Measurements from ENCODE around the gene MAGI3.

The MAGI3 gene

DNA sequence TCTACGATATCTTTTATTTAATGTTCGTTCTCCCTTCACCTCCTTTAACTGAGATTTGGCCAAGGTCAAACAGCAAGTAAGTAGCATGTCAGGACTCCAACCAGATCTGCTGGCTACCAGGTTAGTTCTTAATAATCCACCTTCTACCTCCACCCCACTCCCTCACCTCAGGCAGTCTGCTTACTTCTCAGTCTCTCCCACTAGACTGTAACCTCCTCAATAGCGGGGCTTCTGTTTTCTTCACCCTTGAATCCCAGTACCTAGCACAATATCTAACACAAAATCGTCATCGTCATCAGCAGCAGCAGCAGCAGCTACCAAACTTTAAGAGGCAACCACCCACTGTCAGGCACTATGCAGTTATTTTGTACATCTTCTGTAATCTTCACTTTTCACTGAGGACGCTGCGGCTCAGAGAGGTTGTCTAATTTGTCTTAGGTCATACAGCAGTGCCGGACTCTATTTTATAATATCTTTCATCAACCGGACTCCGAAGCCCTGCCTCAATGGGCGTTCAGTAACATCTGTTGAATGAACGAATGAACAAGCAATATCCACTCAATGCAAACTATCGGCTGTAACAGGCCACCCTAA, 859 bp upstream of the MAGI3 start:
- no peak for DNase-seq (ENCODE audit: low read depth in 1 of 2, low spot score in 1 of 2)
- in situ Hi-C loops (cut with HindIII; ENCODE audit: low pct_unique_long_range_greater_than_20kb, low sequenced_read_pairs): no loop called here
- no peak for TF ChIP-seq JUND (IDR thresholded peaks at IDR 0.05; ENCODE audit: low read depth)

DNA sequence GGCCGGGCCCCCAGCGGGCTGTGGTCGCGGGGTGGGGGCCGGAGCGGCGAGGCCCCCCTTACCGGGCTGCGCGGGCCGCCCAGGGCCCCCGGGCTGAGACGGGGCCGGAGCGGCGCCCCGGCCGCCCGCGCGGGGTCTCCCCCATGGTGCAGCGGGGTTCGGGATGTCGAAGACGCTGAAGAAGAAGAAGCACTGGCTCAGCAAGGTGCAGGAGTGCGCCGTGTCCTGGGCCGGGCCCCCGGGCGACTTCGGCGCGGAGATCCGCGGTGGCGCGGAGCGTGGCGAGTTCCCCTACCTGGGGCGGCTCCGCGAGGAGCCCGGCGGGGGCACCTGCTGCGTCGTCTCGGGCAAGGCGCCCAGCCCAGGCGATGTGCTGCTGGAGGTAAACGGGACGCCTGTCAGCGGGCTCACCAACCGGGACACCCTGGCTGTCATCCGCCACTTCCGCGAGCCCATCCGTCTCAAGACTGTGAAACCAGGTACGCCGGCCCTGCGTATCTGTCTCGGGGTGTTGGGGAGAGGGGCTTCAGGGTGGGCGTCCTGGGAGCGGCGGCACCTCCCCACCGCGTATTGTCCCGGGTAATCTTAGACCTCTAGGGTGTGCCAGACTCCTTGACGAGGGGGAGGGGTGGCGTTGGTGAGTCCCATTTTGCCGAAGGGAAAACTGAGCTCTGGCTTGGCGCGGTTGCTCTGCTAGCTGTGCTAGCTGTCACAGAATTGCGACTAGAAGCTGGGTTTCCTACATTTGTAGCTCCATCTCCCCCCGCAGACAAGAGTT, 745 bp downstream of the MAGI3 start:
- peak in 1 of 2 experiments; percentile 55 for DNase-seq (ENCODE audit: low read depth in 1 of 2, low spot score in 1 of 2)
- TF ChIP-seq JUND (IDR thresholded peaks at IDR 0.05; ENCODE audit: low read depth): no peak
- in situ Hi-C loops (cut with HindIII; ENCODE audit: low pct_unique_long_range_greater_than_20kb, low sequenced_read_pairs): no loop called here

DNA sequence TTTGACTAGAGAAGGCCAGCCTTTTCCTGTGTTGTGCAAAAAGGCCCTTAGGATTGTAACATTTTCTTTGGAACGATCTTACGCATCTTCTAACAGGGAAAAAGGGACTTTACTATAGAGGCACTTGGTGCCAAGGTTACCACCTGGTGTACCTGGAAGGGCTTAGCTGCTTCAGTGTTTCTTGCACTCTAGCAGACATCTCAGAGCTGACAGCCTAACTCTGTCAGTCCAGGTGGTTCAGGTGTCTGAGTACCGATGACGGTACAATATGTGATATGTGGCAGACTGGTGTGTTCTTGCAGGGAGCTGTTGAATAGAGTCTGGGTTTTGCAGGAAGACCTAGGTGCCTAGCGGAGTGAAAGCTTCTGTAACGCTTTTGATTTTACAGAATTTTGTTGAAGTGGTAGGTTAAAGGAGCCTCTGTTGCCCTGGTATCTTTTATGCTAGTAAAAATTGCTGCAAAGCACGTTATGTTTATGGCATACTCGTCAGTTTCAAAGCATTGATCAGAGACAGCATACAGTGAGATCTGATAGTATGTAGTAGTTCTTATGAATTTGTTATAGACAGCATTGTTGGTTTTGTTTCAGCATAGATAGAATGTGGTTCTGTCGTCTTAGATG, 1.4 kb downstream of the MAGI3 start:
- peak in 1 of 2 experiments; percentile 56 for DNase-seq (ENCODE audit: low read depth in 1 of 2, low spot score in 1 of 2)
- TF ChIP-seq JUND (IDR thresholded peaks at IDR 0.05; ENCODE audit: low read depth): no peak
- in situ Hi-C loops (cut with HindIII; ENCODE audit: low pct_unique_long_range_greater_than_20kb, low sequenced_read_pairs): no loop called here

DNA sequence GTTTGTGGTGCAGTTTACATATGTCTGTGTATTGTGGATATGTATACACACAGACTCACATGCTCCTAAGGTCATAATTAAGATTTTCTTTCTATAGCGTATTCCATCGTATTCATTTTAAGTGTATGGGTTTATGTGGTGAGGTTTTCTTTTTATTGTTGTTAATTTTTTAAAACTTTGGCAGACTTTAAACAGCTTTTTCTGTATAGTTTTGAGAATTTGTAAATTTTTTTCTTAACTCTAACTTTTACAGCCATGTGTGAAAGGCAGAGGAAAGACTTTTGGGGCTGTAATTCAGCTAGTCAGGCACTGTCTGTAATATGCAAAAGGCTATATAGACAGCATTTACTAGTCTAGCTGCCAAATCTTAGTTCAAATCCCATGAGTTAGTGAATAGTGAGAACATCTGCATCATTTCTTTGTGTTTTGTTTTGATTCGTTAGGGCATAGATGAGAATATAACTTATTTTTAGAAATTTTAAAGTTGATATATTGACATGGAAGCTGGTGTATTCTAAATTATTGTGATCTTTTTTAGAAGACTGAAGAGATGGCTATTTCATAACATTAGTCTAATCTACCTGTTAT, 2.3 kb downstream of the MAGI3 start:
- in situ Hi-C loops (cut with HindIII; ENCODE audit: low pct_unique_long_range_greater_than_20kb, low sequenced_read_pairs): no loop called here
- DNase-seq (ENCODE audit: low read depth in 1 of 2, low spot score in 1 of 2): no peak
- TF ChIP-seq JUND (IDR thresholded peaks at IDR 0.05; ENCODE audit: low read depth): no peak

- in situ Hi-C loops (cut with HindIII; ENCODE audit: low pct_unique_long_range_greater_than_20kb, low sequenced_read_pairs): no loop called here
- TF ChIP-seq JUND (IDR thresholded peaks at IDR 0.05; ENCODE audit: low read depth): no peak
- DNase-seq (ENCODE audit: low read depth in 1 of 2, low spot score in 1 of 2): no peak
These were observed 3.9 kb downstream of the MAGI3 start for GRCh38 chr1:113394043-113394862.

DNA sequence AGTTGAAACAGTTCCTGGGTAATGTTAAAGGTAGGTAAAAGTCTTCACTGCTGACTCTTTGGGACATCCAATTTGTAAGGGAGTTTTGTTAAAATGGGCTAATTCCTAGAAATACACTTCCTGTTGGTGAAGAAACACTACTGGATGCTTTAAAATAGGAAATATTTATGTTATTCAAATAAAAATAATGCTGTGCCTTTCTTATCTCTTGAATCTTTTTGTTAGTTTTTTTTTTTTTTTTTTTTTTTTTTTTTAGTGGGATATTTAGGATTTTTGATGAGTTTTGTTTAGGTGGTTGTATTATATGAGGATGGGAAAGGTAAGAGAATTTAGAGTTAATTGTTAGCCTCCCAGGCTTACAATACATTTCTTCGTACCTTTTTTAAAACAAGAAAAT, 4.5 kb downstream of the MAGI3 start:
- in situ Hi-C loops (cut with HindIII; ENCODE audit: low pct_unique_long_range_greater_than_20kb, low sequenced_read_pairs): no loop called here
- no peak for TF ChIP-seq JUND (IDR thresholded peaks at IDR 0.05; ENCODE audit: low read depth)
- DNase-seq (ENCODE audit: low read depth in 1 of 2, low spot score in 1 of 2): no peak

DNA sequence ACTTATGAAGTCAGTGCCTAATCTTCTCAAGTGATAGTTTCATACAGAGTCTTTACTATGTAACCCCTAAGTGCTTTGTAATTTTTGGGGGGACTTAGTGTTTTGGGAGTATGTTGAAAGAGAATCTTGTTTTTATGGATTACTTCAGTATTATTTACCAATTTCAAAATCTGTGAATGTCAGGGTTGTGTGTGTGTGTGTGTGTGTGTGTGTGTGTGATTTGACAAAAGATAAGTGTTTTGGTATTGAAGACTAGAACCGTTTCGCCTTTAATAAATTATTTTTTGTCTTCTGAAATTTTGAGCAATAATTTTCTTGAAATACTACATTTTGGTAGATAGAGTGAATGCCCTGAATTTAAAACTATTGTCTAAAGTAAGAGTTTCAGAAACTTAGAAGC, 5.8 kb downstream of the MAGI3 start:
- no peak for DNase-seq (ENCODE audit: low read depth in 1 of 2, low spot score in 1 of 2)
- in situ Hi-C loops (cut with HindIII; ENCODE audit: low pct_unique_long_range_greater_than_20kb, low sequenced_read_pairs): no loop called here
- no peak for TF ChIP-seq JUND (IDR thresholded peaks at IDR 0.05; ENCODE audit: low read depth)

GRCh38 chr1:113396585-113396984, 6.3 kb downstream of the MAGI3 start:
- DNase-seq (ENCODE audit: low read depth in 1 of 2, low spot score in 1 of 2): no peak
- in situ Hi-C loops (cut with HindIII; ENCODE audit: low pct_unique_long_range_greater_than_20kb, low sequenced_read_pairs): no loop called here
- TF ChIP-seq JUND (IDR thresholded peaks at IDR 0.05; ENCODE audit: low read depth): no peak

- no peak for DNase-seq (ENCODE audit: low read depth in 1 of 2, low spot score in 1 of 2)
- in situ Hi-C loops (cut with HindIII; ENCODE audit: low pct_unique_long_range_greater_than_20kb, low sequenced_read_pairs): no loop called here
These were observed 8.8 kb downstream of the MAGI3 start for GRCh38 chr1:113399062-113399583.

DNA sequence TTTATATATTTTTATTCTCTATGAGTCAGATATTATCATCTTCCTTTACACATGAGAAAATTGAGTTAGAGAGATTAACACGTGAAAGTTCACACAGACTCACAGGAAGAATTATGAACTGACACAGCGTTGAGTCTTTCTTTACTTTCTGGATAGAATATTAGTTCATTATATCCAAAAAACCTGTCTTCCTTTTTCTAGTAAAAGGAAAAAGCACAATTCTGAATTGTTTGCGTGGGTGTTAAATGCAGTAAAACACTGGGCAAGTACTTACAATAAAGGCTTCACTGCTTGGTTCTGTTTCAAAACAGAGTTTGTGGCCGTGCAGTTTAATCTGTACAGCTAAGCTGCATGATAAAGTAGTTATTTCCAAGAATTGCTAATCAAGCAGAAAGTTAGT, 10.8 kb downstream of the MAGI3 start:
- no peak for DNase-seq (ENCODE audit: low read depth in 1 of 2, low spot score in 1 of 2)
- TF ChIP-seq JUND (IDR thresholded peaks at IDR 0.05; ENCODE audit: low read depth): no peak
- in situ Hi-C loops (cut with HindIII; ENCODE audit: low pct_unique_long_range_greater_than_20kb, low sequenced_read_pairs): no loop called here

More at GRCh38 chr1:113399062-113399583, 8.8 kb downstream of the MAGI3 start:
- TF ChIP-seq JUND (IDR thresholded peaks at IDR 0.05; ENCODE audit: low read depth): no peak

- no peak for DNase-seq (ENCODE audit: low read depth in 1 of 2, low spot score in 1 of 2)
- TF ChIP-seq JUND (IDR thresholded peaks at IDR 0.05; ENCODE audit: low read depth): no peak
- in situ Hi-C loops (cut with HindIII; ENCODE audit: low pct_unique_long_range_greater_than_20kb, low sequenced_read_pairs): no loop called here
These were observed 11.4 kb downstream of the MAGI3 start for GRCh38 chr1:113401728-113402127.

DNA sequence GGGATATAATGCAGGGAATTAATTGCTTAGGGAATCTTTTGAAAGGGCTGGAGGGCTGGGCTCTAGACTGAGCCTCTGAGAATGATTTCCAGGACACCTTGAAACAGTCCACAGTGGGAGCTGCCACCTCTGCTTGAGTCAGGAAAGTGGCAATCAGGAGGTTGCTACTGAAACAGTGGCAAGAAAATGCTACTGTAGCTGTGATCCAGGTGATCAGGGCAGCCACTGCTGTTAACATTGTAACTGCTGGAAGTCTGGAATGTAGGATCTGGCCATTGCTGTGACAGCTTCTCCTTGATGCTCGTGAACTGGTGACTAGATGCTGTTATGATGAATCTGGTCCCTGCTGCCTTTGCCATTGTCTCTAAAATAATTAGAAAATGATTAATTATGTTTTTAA, 12.8 kb downstream of the MAGI3 start:
- no peak for TF ChIP-seq JUND (IDR thresholded peaks at IDR 0.05; ENCODE audit: low read depth)
- DNase-seq (ENCODE audit: low read depth in 1 of 2, low spot score in 1 of 2): no peak
- in situ Hi-C loops (cut with HindIII; ENCODE audit: low pct_unique_long_range_greater_than_20kb, low sequenced_read_pairs): no loop called here

Measured in T47D (cell line).